ENCODE data around the gene HOXA1. TPM values are rescaled to one million over a fixed set of nuclear protein-coding genes. Genes with fewer than 3 reads are reported as not detected.

HOXA1 gene
- total and polyA plus RNA-seq, 4 donors, result 0.06 to 0.37 (median 0.32) TPM

- DNase-seq, result no peak
- Histone ChIP-seq H3K9ac (ENCODE audit: insufficient read depth in 1 of 2, low read length in 2 of 2) (peak overlapping the region in 1 of 2 donors; percentile 98), H3K9me3 (ENCODE audit: control insufficient read depth in 4 of 4, insufficient read depth in 3 of 4, low read length in 3 of 4) (no peaks in the 10 kb centered on the region), H3K27me3 (ENCODE audit: control insufficient read depth in 3 of 3, insufficient read depth in 3 of 3, low read length in 2 of 3) (peaks cover 0 to 66% (median 15%) of the 10 kb centered on the region in 3 donors), H3K4me3 (no peak overlapping the region), H3K36me3 (ENCODE audit: control insufficient read depth in 4 of 4, insufficient read depth in 4 of 4, low read length in 4 of 4) (peaks cover 0 to 29% (median 5%) of the 10 kb centered on the region in 4 donors), H3K4me1 (ENCODE audit: control insufficient read depth in 5 of 5, insufficient read depth in 5 of 5, low read length in 5 of 5) (peaks cover 4 to 86% (median 7%) of the 10 kb centered on the region in 5 donors), H3K27ac (ENCODE audit: low read depth in 1 of 2, low read length in 1 of 2) (no peak overlapping the region)
- WGBS, 2 donors, result 42 to 55% methylated on average over 6 of the region's 6 CpGs
- no peak for TF ChIP-seq CTCF (IDR thresholded peaks at IDR 0.05; ENCODE audit: control extremely low read depth, extremely low read depth)
- no peak for ATAC-seq (ENCODE audit: insufficient read depth, low FRiP score)
Observed at GRCh38 chr7:27132978-27133377, 37.2 kb upstream of the HOXA1 start.

GRCh38 chr7:27132214-27132613 is 36.4 kb upstream of the HOXA1 start:
- no peak for TF ChIP-seq CTCF (IDR thresholded peaks at IDR 0.05; ENCODE audit: control extremely low read depth, extremely low read depth)
- ATAC-seq (ENCODE audit: insufficient read depth, low FRiP score) (no peak), DNase-seq (no peak)
- Histone ChIP-seq H3K4me1 (ENCODE audit: control insufficient read depth in 5 of 5, insufficient read depth in 5 of 5, low read length in 5 of 5) (peaks cover 4 to 85% (median 11%) of the 10 kb centered on the region in 5 donors), H3K9ac (ENCODE audit: insufficient read depth in 1 of 2, low read length in 2 of 2) (peak overlapping the region in 1 of 2 donors; percentile 70), H3K27ac (ENCODE audit: low read depth in 1 of 2, low read length in 1 of 2) (no peak overlapping the region), H3K9me3 (ENCODE audit: control insufficient read depth in 4 of 4, insufficient read depth in 3 of 4, low read length in 3 of 4) (no peaks in the 10 kb centered on the region), H3K4me3 (no peak overlapping the region), H3K36me3 (ENCODE audit: control insufficient read depth in 4 of 4, insufficient read depth in 4 of 4, low read length in 4 of 4) (peaks cover 0 to 29% (median 5%) of the 10 kb centered on the region in 4 donors), H3K27me3 (ENCODE audit: control insufficient read depth in 3 of 3, insufficient read depth in 3 of 3, low read length in 2 of 3) (peaks cover 0 to 74% (median 14%) of the 10 kb centered on the region in 3 donors)
- 63 to 81% methylated on average over 2 of the region's 2 CpGs for WGBS, 2 donors

GRCh38 chr7:27131390-27131819 is 35.6 kb upstream of the HOXA1 start:
- TF ChIP-seq CTCF (IDR thresholded peaks at IDR 0.05; ENCODE audit: control extremely low read depth, extremely low read depth), result no peak
- WGBS, 2 donors, result 39 to 56% methylated on average over 12 of the region's 12 CpGs
- Histone ChIP-seq H3K36me3 (ENCODE audit: control insufficient read depth in 4 of 4, insufficient read depth in 4 of 4, low read length in 4 of 4) (peaks cover 0 to 29% (median 5%) of the 10 kb centered on the region in 4 donors), H3K27me3 (ENCODE audit: control insufficient read depth in 3 of 3, insufficient read depth in 3 of 3, low read length in 2 of 3) (peaks cover 0 to 75% (median 14%) of the 10 kb centered on the region in 3 donors), H3K9ac (ENCODE audit: insufficient read depth in 1 of 2, low read length in 2 of 2) (peak overlapping the region in 1 of 2 donors; percentile 70), H3K4me1 (ENCODE audit: control insufficient read depth in 5 of 5, insufficient read depth in 5 of 5, low read length in 5 of 5) (peaks cover 4 to 85% (median 11%) of the 10 kb centered on the region in 5 donors), H3K9me3 (ENCODE audit: control insufficient read depth in 4 of 4, insufficient read depth in 3 of 4, low read length in 3 of 4) (no peaks in the 10 kb centered on the region), H3K27ac (ENCODE audit: low read depth in 1 of 2, low read length in 1 of 2) (peak overlapping the region in 1 of 2 donors; percentile 94), H3K4me3 (no peak overlapping the region)
- no peak for ATAC-seq (ENCODE audit: insufficient read depth, low FRiP score)
- DNase-seq, result no peak

Data from lung (tissue), 12 donors.